SK-N-SH treated with all-trans-retinoic acid at 6 μM for 48 hours (cell line): ENCODE results near the gene CDCA8.

Source experiments
- ATAC-seq: fragments of 200-7000 bp; cut with Tn5 transposase; 3 replicates; pipeline ENCODE4 v1.9.1; 2020; ENCODE audit warnings: mild to moderate bottlenecking, moderate library complexity
- ARNTL ChIP-seq: fragments of 450-650 bp; formaldehyde crosslinking; IDR thresholded peaks from 2 replicates; pipeline ENCODE4 v1.5.0; 2020; ENCODE audit warnings: low read depth, mild to moderate bottlenecking, moderate library complexity, borderline replicate concordance
- BACH2 ChIP-seq: fragments of 250-450 bp; sonication (Bioruptor Pico); IDR thresholded peaks from 2 replicates; pipeline ENCODE4 v1.9.0; 2021; ENCODE audit warnings: mild to moderate bottlenecking, borderline replicate concordance
- CSDC2 ChIP-seq: fragments of 250-450 bp; sonication (Bioruptor Pico); IDR thresholded peaks from 2 replicates; pipeline ENCODE4 v1.5.0; 2020; ENCODE audit warnings: mild to moderate bottlenecking, moderate library complexity
- CSRNP3 ChIP-seq: fragments of 250-450 bp; sonication (Bioruptor Pico); IDR thresholded peaks from 2 replicates; pipeline ENCODE4 v1.5.1; 2021; ENCODE audit warnings: mild to moderate bottlenecking, moderate library complexity
- GLIS3 ChIP-seq: fragments of 250-450 bp; sonication (Bioruptor Pico); IDR thresholded peaks from 2 replicates; pipeline ENCODE4 v1.5.0; 2020; ENCODE audit warnings: mild to moderate bottlenecking, moderate library complexity
- ISL1 ChIP-seq: fragments of 250-450 bp; sonication (Bioruptor Pico); IDR thresholded peaks from 2 replicates; pipeline ENCODE4 v2.1.2; 2022; ENCODE audit warnings: mild to moderate bottlenecking, moderate library complexity
- OSR1 ChIP-seq: fragments of 250-450 bp; sonication (Bioruptor Pico); IDR thresholded peaks from 2 replicates; pipeline ENCODE4 v1.8.0; 2022; ENCODE audit warnings: moderate library complexity, mild to moderate bottlenecking, inconsistent platforms
- PATZ1 ChIP-seq: fragments of 250-450 bp; sonication (Bioruptor Pico); IDR thresholded peaks from 2 replicates; pipeline ENCODE4 v1.8.0; 2020; ENCODE audit warnings: mild to moderate bottlenecking, moderate library complexity, borderline replicate concordance
- PPARA ChIP-seq: fragments of 250-450 bp; sonication (Bioruptor Pico); IDR thresholded peaks from 2 replicates; pipeline ENCODE4 v1.5.0; 2020; ENCODE audit warnings: mild to moderate bottlenecking, borderline replicate concordance
- RARB ChIP-seq: fragments of 250-450 bp; sonication (Bioruptor Pico); IDR thresholded peaks from 2 replicates; pipeline ENCODE4 v1.8.0; 2021; ENCODE audit warnings: mild to moderate bottlenecking, moderate library complexity
- SNAI2 ChIP-seq: fragments of 250-450 bp; sonication (Bioruptor Pico); IDR thresholded peaks from 2 replicates; pipeline ENCODE4 v1.5.0; 2020; ENCODE audit warnings: mild to moderate bottlenecking, moderate library complexity
- TCF4 ChIP-seq: fragments of 250-450 bp; sonication (Bioruptor Pico); IDR thresholded peaks from 2 replicates; pipeline ENCODE4 v1.8.0; 2021; ENCODE audit warnings: mild to moderate bottlenecking, moderate library complexity, borderline replicate concordance
- TOX ChIP-seq: fragments of 250-450 bp; sonication (Bioruptor Pico); IDR thresholded peaks from 2 replicates; pipeline ENCODE4 v1.8.0; 2021; ENCODE audit warnings: mild to moderate bottlenecking, moderate library complexity, borderline replicate concordance
- TSHZ2 ChIP-seq: fragments of 250-450 bp; sonication (Bioruptor Pico); IDR thresholded peaks from 2 replicates; pipeline ENCODE4 v1.5.0; 2020; ENCODE audit warnings: mild to moderate bottlenecking, moderate library complexity
- ZC3H10 ChIP-seq: fragments of 250-450 bp; sonication (Bioruptor Pico); IDR thresholded peaks from 2 replicates; pipeline ENCODE4 v1.5.1; 2021; ENCODE audit warnings: mild to moderate bottlenecking, moderate library complexity
- ZFP3 ChIP-seq: fragments of 250-450 bp; sonication (Bioruptor Pico); IDR thresholded peaks from 2 replicates; pipeline ENCODE4 v1.5.0; 2020; ENCODE audit warnings: mild to moderate bottlenecking, moderate library complexity
- ZFP30 ChIP-seq: fragments of 450-650 bp; formaldehyde crosslinking; IDR thresholded peaks from 2 replicates; pipeline ENCODE4 v1.5.0; 2022; ENCODE audit warnings: mild to moderate bottlenecking, moderate library complexity
- ZNF565 ChIP-seq: fragments of 450-650 bp; formaldehyde crosslinking; conservative IDR thresholded peaks from 2 replicates; pipeline ENCODE4 v1.5.0; 2020; ENCODE audit warnings: low read depth, mild to moderate bottlenecking, moderate library complexity
- ZNF70 ChIP-seq: fragments of 450-650 bp; formaldehyde crosslinking; IDR thresholded peaks from 2 replicates; pipeline ENCODE4 v1.5.0; 2020; ENCODE audit warnings: mild to moderate bottlenecking, moderate library complexity
- ZNF8 ChIP-seq: fragments of 450-650 bp; formaldehyde crosslinking; IDR thresholded peaks from 2 replicates; pipeline ENCODE4 v1.5.0; 2020; ENCODE audit warnings: mild to moderate bottlenecking, moderate library complexity
- TF ChIP-seq, protein P1 (sequence below): fragments of 250-450 bp; sonication (Bioruptor Pico); IDR thresholded peaks from 2 replicates; pipeline ENCODE4 v1.5.1; 2020; ENCODE audit warnings: low read depth, mild to moderate bottlenecking, moderate library complexity
- TF ChIP-seq, protein P2 (sequence below): fragments of 250-450 bp; sonication (Bioruptor Pico); IDR thresholded peaks from 2 replicates; pipeline ENCODE4 v1.8.0; 2021; ENCODE audit warnings: low read depth, mild to moderate bottlenecking, moderate library complexity, borderline replicate concordance

The CDCA8 gene

DNA sequence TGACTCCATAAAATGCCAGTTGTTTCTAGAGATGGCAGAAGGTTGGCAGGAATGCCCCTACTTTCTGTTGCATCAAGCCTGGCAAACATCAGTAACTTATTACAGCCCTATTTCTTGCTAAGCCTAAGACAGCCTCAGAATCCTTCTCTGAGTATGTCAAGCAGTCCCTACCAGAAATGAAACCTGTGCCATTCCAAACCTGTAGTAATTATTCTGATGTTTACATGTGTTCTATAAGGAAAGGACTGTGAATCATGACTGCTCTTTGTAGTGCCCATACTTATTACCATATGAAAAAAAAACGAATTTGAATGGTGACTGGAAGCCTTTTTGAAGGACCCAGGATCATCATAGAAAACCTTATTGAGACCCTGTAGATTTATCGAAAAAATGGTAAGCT lies 5.4 kb downstream of the CDCA8 start:
- TF ChIP-seq ARNTL (CRISPR knock-in tag) (no peak), PATZ1 (CRISPR knock-in tag) (no peak)
- no peak for ATAC-seq

DNA sequence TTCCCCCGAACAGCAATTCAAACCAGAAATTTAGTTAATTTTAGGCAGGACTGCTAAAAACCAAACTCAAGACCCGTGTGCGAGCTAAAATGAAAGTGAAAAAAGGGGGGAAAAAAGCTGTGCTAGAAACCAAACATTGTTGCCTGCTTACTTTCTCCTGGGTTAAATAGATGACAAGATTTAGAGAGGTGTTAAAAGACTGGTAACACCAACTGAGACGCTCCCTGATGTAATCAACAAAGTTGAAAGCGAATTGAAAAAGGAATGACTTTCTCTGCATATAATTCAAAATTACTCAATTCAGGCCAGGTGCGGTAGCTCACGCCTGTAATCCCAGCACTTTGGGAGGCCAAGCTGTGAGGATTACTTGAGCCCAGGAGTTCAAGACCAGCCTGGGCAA lies 6.8 kb downstream of the CDCA8 start:
- no peak for ATAC-seq
- TF ChIP-seq ZNF565 (no peak), SNAI2 (CRISPR knock-in tag) (no peak), OSR1 (CRISPR knock-in tag) (no peak), TOX (no peak), ARNTL (CRISPR knock-in tag) (no peak), BACH2 (CRISPR knock-in tag) (no peak), RARB (CRISPR knock-in tag) (no peak), GLIS3 (no peak), ZC3H10 (CRISPR knock-in tag) (no peak), TCF4 (CRISPR knock-in tag) (no peak), ZNF8 (CRISPR knock-in tag) (no peak), ISL1 (CRISPR knock-in tag) (no peak)
- TF ChIP-seq, protein P1, sequence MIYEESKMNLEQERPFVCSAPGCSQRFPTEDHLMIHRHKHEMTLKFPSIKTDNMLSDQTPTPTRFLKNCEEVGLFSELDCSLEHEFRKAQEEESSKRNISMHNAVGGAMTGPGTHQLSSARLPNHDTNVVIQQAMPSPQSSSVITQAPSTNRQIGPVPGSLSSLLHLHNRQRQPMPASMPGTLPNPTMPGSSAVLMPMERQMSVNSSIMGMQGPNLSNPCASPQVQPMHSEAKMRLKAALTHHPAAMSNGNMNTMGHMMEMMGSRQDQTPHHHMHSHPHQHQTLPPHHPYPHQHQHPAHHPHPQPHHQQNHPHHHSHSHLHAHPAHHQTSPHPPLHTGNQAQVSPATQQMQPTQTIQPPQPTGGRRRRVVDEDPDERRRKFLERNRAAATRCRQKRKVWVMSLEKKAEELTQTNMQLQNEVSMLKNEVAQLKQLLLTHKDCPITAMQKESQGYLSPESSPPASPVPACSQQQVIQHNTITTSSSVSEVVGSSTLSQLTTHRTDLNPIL (CRISPR knock-in tag), result no peak

DNA sequence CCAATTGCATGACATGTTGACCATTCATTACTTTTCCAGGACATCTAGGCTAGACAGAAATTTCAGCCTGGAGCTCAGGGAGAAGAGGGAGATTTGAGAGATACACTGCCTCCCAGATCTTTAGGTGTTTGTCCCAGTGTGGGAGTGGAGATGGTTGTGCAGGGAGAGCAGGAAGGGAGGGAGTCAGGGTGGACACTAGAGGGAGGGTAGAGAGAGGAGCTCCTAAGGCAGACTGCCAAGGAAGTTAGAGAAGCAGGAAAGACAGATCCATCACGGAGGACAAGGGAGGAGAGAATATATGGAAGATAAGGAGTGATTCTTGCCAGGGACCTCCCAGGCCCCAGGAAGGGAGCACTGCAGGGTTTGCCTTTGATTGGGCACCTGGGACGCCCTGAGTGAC lies 8.7 kb downstream of the CDCA8 start:
- no peak for ATAC-seq
- TF ChIP-seq PPARA (CRISPR knock-in tag), result no peak
- TF ChIP-seq ZFP3 (CRISPR knock-in tag), result no peak
- TF ChIP-seq TSHZ2 (CRISPR knock-in tag), result no peak
- no peak for TF ChIP-seq CSDC2 (CRISPR knock-in tag)
- no peak for TF ChIP-seq BACH2 (CRISPR knock-in tag)
- no peak for TF ChIP-seq TCF4 (CRISPR knock-in tag)
- TF ChIP-seq, protein P2, sequence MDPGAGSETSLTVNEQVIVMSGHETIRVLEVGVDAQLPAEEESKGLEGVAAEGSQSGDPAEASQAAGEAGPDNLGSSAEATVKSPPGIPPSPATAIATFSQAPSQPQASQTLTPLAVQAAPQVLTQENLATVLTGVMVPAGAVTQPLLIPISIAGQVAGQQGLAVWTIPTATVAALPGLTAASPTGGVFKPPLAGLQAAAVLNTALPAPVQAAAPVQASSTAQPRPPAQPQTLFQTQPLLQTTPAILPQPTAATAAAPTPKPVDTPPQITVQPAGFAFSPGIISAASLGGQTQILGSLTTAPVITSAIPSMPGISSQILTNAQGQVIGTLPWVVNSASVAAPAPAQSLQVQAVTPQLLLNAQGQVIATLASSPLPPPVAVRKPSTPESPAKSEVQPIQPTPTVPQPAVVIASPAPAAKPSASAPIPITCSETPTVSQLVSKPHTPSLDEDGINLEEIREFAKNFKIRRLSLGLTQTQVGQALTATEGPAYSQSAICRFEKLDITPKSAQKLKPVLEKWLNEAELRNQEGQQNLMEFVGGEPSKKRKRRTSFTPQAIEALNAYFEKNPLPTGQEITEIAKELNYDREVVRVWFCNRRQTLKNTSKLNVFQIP (CRISPR knock-in tag), result no peak
- no peak for TF ChIP-seq ZC3H10 (CRISPR knock-in tag)
- TF ChIP-seq ZFP30 (CRISPR knock-in tag), result no peak
- no peak for TF ChIP-seq PATZ1 (CRISPR knock-in tag)
- TF ChIP-seq GLIS3, result no peak
- TF ChIP-seq RARB (CRISPR knock-in tag), result no peak
- no peak for TF ChIP-seq ZNF70 (CRISPR knock-in tag)
- no peak for TF ChIP-seq OSR1 (CRISPR knock-in tag)
- TF ChIP-seq, protein P1 (CRISPR knock-in tag), result no peak
- no peak for TF ChIP-seq ZNF565
- no peak for TF ChIP-seq CSRNP3 (CRISPR knock-in tag)
- TF ChIP-seq ZNF8 (CRISPR knock-in tag), result no peak
- TF ChIP-seq ARNTL (CRISPR knock-in tag), result no peak
